Activated CD4-positive, alpha-beta T cell treated with anti-CD3 and anti-CD28 coated beads for 36 hours (primary cell): Measurements from ENCODE around the gene B4GALT5. TPM values are rescaled to one million over a fixed set of nuclear protein-coding genes. Genes with fewer than 3 reads are reported as not detected.
"Not testable (repeated sequence)": the region's sequence is repeated elsewhere in the genome, so short reads cannot be mapped to it uniquely, and the experiment has no call there.

ENCODE experiments used
- ATAC-seq: fragments of 200-7000 bp; cut with Tn5 transposase; one replicate; pipeline ENCODE4 v1.10.0; 2021; ENCODE audit warnings: mild to moderate bottlenecking, moderate library complexity
- CTCF ChIA-PET: fragments of 350-600 bp; sonication (Branson Sonifier 250); formaldehyde crosslinking; loops from one replicate; lab custom pipeline; 2021; ENCODE audit warnings: antibody characterized with exemption; lab: Charles Lee
- POLR2A ChIA-PET: fragments of 350-600 bp; sonication (Branson Sonifier 250); formaldehyde crosslinking; loops from one replicate; lab custom pipeline; 2021; ENCODE audit warnings: antibody characterized with exemption, inconsistent platforms; lab: Charles Lee
- DNase-seq: peaks from one replicate; pipeline ENCODE4 v3.0.0-alpha.2; 2020
- H3K27ac Mint-ChIP-seq: one replicate; pipeline ENCODE4 v1.8.0; 2021; ENCODE audit warnings: mixed read lengths
- H3K27me3 Mint-ChIP-seq: one replicate; pipeline ENCODE4 v1.8.0; 2021; ENCODE audit warnings: mixed read lengths
- H3K36me3 Mint-ChIP-seq: one replicate; pipeline ENCODE4 v1.8.0; 2021; ENCODE audit warnings: low read depth, mixed read lengths
- H3K4me1 Mint-ChIP-seq: one replicate; pipeline ENCODE4 v1.8.0; 2021; ENCODE audit warnings: mixed read lengths
- H3K4me3 Mint-ChIP-seq: one replicate; pipeline ENCODE4 v1.8.0; 2021; ENCODE audit warnings: mild to moderate bottlenecking, moderate library complexity, mixed read lengths
- H3K9me3 Mint-ChIP-seq: one replicate; pipeline ENCODE4 v1.8.0; 2021; ENCODE audit warnings: low read depth, mixed read lengths
- intact Hi-C, 2 experiments: fragments of 100-400 bp; cut with DNase I in 1 of 2; cut with micrococcal nuclease in 1 of 2; formaldehyde crosslinking; loops; one replicate each; pipeline versions ENCODE4 v1.14.2 to v1.15.1; 2022 to 2024; cut with DNase I, micrococcal nuclease
- total RNA-seq, 2 experiments: library from RNA; stranded (reverse); gene quantifications; one replicate each; pipeline ENCODE4 v1.2.3, GENCODE V29; 2021

The B4GALT5 gene
- total RNA-seq, 2 experiments from 2014 or later: 18.6 to 19.6 TPM

DNA sequence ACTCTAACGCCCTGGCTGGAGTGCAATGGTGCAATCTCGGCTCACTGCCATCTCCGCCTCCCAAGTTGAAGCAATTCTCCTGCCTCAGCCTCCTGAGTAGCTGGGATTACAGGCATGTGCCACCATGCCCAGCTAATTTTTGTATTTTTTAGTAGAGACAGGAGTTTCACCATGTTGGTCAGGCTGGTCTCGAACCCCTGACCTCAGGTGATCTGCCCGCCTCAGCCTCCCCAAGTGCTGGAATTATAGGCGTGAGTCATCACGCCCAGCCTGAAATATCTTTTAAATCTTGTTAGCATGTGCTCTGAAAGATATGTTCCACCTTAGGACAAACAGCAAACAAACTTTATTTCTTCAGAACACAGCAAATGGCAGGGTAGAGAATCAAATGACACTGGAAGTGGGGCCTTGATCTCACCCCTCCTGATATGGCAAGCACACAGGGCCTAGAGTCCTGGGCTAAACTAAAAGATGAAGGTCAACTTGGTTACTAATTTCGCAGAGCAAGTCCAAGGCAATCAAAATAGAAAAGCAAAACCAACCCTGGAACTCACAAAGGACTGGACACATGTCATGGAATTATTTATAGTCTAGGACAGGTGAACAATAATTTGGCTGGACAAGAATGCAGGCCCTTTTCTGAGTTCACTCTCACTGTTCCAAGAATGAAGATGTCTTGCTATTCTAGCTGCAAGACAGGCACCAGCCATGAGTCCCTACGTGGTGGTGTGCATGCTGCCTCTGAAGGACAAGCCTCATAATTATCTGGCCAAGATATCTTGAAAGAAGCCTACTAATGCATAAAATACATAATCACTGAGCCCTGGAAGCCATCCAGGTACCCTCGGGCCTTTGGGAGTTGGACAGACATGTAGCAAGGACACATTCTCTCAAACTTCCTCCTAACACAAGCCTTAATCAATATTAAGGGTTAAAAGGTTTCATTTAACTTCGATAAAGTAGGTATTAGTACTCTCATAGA is 35.6 kb downstream of the B4GALT5 start:
- intact Hi-C loops: loop anchor here in 1 of 2 experiments (2.0 kb wide), 2 partner anchors 21 to 135 kb away; partner anchors contain the start of gene SLC9A8
- H3K27me3 Mint-ChIP-seq: no peaks in the 10 kb centered on the region
- POLR2A ChIA-PET: interaction anchor here (1.0 kb wide), 1 partner anchor 87 kb away, joined by 4 read pairs; no protein-coding TSS in a partner anchor
- DNase-seq (no peak), ATAC-seq (no peak)
- H3K4me1 Mint-ChIP-seq: peaks cover 52% of the 10 kb centered on the region
- H3K4me3 Mint-ChIP-seq: no peak overlapping the region
- peak overlapping the region; percentile 76 for H3K27ac Mint-ChIP-seq
- CTCF ChIA-PET: interaction anchor here (0.9 to 1.2 kb wide), 2 partner anchors 16 to 84 kb away, joined by 3 to 7 read pairs; no protein-coding TSS in a partner anchor
- peaks cover 4% of the 10 kb centered on the region for H3K36me3 Mint-ChIP-seq
- H3K9me3 Mint-ChIP-seq: no peaks in the 10 kb centered on the region

GRCh38 chr20:49676581-49677291 is 36.9 kb downstream of the B4GALT5 start:
- H3K27me3 Mint-ChIP-seq: no peaks in the 10 kb centered on the region
- DNase-seq (peak; percentile 51), ATAC-seq (peak; percentile 66)
- ChIA-PET CTCF (interaction anchor here (1.0 to 1.1 kb wide), 2 partner anchors 9 to 39 kb away, joined by 3 to 4 read pairs; no protein-coding TSS in a partner anchor), POLR2A (no interaction called here)
- H3K9me3 Mint-ChIP-seq: no peaks in the 10 kb centered on the region
- no peak overlapping the region for H3K4me3 Mint-ChIP-seq
- intact Hi-C loops: loop anchor here in 1 of 2 experiments (2.0 kb wide), 1 partner anchor 136 kb away; the partner anchor contains the start of gene SLC9A8
- H3K27ac Mint-ChIP-seq: peak overlapping the region; percentile 27
- peaks cover 59% of the 10 kb centered on the region for H3K4me1 Mint-ChIP-seq
- peaks cover 4% of the 10 kb centered on the region for H3K36me3 Mint-ChIP-seq

GRCh38 chr20:49675368-49676151 is 38.1 kb downstream of the B4GALT5 start:
- ChIA-PET POLR2A (no interaction called here), CTCF (interaction anchor here (1.0 to 1.1 kb wide), 3 partner anchors 10 to 168 kb away, joined by 3 to 4 read pairs (median 3); no protein-coding TSS in a partner anchor)
- Mint-ChIP-seq H3K9me3 (no peaks in the 10 kb centered on the region), H3K27ac (peak overlapping the region; percentile 44), H3K4me1 (peaks cover 60% of the 10 kb centered on the region), H3K27me3 (no peaks in the 10 kb centered on the region), H3K36me3 (peaks cover 4% of the 10 kb centered on the region), H3K4me3 (no peak overlapping the region)
- ATAC-seq (no peak), DNase-seq (no peak)
- intact Hi-C loops: loop anchor here in 1 of 2 experiments (2.0 kb wide), 1 partner anchor 137 kb away; the partner anchor contains the start of gene SLC9A8

DNA sequence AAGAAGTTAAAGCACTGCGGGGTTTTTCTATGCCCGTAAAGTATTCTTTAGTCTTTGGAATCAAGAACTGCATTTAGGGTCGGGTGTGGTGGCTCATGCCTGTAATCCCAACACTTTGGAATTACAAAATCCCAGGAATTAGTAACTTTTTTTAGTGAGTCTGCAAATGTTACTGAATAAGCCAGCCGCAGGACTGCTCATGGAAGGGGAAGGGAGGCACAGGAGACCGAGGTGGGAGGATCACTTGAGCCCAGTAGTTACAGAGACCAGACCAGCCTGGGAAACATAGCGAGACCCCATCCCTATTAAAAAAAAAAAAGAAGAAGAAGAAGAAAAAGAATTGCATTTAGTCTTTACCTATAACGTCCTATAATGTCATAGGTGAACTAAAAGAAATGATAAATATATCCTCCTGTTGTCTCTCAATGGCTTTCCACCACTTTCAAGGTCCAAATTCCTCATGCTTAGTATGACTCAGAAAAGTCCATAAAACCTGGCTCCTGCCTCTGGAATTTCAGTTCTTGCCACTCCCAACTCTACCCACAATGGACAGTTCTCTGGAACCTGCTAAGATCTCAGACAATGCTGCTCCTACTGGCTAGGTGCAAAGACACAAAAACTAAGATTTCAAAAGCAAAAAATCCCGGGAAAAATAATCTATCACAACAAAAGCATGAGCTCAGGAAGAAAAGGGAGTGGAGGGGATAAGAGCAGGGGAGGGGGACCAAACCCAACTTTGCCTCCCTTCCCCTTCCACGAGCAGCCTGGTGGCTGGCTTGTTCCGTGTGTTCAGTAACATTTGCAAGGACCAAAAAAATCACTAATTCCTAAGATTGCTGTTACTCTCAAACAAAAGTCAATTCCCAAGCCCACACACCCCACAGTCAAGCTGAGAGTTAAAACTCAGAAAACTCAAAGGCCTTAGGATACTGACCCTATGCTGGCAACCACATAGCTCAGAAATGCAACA is 39.0 kb downstream of the B4GALT5 start:
- ChIA-PET POLR2A (no interaction called here), CTCF (interaction anchor here (1.0 kb wide), 1 partner anchor 169 kb away, joined by 3 read pairs; no protein-coding TSS in a partner anchor)
- DNase-seq: no peak
- Mint-ChIP-seq H3K4me1 (peaks cover 64% of the 10 kb centered on the region), H3K4me3 (no peak overlapping the region), H3K9me3 (no peaks in the 10 kb centered on the region), H3K27me3 (no peaks in the 10 kb centered on the region), H3K36me3 (peaks cover 4% of the 10 kb centered on the region), H3K27ac (no peak overlapping the region)
- no peak for ATAC-seq
- intact Hi-C loops: no loop called here

- H3K27ac Mint-ChIP-seq: no peak overlapping the region
- peaks cover 56% of the 10 kb centered on the region for H3K4me1 Mint-ChIP-seq
- no peaks in the 10 kb centered on the region for H3K27me3 Mint-ChIP-seq
- peaks cover 6% of the 10 kb centered on the region for H3K36me3 Mint-ChIP-seq
- no peaks in the 10 kb centered on the region for H3K9me3 Mint-ChIP-seq
- ChIA-PET POLR2A (interaction anchor here (0.6 kb wide), 1 partner anchor 247 kb away, joined by 3 read pairs; no protein-coding TSS in a partner anchor), CTCF (interaction anchor here (1.4 kb wide), 1 partner anchor 174 kb away, joined by 3 read pairs; no protein-coding TSS in a partner anchor)
- H3K4me3 Mint-ChIP-seq: no peak overlapping the region
- intact Hi-C loops: no loop called here
- DNase-seq (no peak), ATAC-seq (no peak)
Measured at GRCh38 chr20:49672096-49672664, 41.5 kb downstream of the B4GALT5 start.

GRCh38 chr20:49671433-49671832 is 42.2 kb downstream of the B4GALT5 start:
- POLR2A ChIA-PET: no interaction called here
- DNase-seq: no peak
- Mint-ChIP-seq H3K36me3 (peaks cover 2% of the 10 kb centered on the region), H3K9me3 (no peaks in the 10 kb centered on the region), H3K4me1 (peaks cover 48% of the 10 kb centered on the region), H3K27me3 (no peaks in the 10 kb centered on the region), H3K4me3 (no peak overlapping the region), H3K27ac (no peak overlapping the region)
- no peak for ATAC-seq
- intact Hi-C loops: no loop called here
- CTCF ChIA-PET: interaction anchor here (1.4 kb wide), 1 partner anchor 175 kb away, joined by 3 read pairs; no protein-coding TSS in a partner anchor

DNA sequence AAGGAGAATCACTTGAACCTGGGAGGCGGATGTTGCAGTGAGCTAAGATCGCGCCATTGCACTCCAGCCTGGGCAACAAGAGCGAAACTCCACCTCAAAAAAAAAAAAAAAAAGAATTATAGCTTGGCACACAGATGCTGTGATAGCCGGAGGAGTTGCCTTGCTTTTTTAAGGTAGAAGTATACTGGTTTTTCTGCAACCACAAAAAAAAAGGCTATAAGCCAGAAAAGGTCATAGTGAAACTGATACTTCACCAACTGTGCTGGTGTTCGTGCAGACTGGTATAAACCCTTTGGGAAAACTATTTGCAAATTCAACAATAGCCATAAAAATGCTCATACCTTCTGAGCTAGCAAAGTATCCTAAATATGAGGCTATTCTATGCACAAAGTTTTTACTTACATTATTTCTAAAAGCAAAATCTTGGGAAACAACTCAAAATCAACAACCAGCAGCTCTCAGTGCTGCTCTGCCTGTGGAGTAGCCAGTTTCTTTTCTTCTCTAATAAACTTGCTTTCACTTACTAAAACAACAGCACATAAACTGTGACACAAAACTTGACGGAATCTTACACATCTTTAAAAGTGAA is 44.0 kb downstream of the B4GALT5 start:
- Mint-ChIP-seq H3K9me3 (no peaks in the 10 kb centered on the region), H3K4me1 (peaks cover 40% of the 10 kb centered on the region), H3K36me3 (peaks cover 2% of the 10 kb centered on the region), H3K27ac (peak overlapping the region; percentile 44), H3K4me3 (peak overlapping the region; percentile 47), H3K27me3 (no peaks in the 10 kb centered on the region)
- peak; percentile 79 for ATAC-seq
- peak; percentile 16 for DNase-seq
- CTCF ChIA-PET: interaction anchor here (0.6 to 1.2 kb wide), 6 partner anchors 10 to 132 kb away, joined by 3 to 4 read pairs (median 4); partner anchors contain the start of gene B4GALT5
- intact Hi-C loops: loop anchor here (1.0 to 10.0 kb wide), 5 partner anchors 10 to 143 kb away; partner anchors contain the start of genes B4GALT5 (in 2 of the 2) and SLC9A8 (in 1 of the 2)
- POLR2A ChIA-PET: interaction anchor here (1.0 to 1.8 kb wide), 2 partner anchors 43 to 74 kb away, joined by 3 to 6 read pairs; no protein-coding TSS in a partner anchor

DNA sequence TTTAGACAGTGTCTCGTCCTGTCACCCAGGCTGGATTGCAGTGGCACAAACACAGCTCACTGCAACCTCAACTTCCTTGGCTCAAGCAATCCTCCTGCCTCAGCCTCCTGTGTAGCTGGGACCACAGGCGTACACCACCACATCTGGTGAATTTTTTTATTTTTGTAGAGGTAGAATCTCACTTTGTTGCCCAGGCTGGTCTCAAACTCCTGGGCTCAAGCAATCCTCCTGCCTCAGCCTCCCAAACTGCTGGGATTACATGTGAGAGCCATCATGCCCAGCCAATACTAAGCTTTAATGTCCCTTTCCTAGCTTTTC is 44.8 kb downstream of the B4GALT5 start:
- POLR2A ChIA-PET: interaction anchor here (0.7 to 1.8 kb wide), 3 partner anchors 17 to 238 kb away, joined by 3 to 6 read pairs (median 4); no protein-coding TSS in a partner anchor

More for the DNA sequence above, 44.8 kb downstream of the B4GALT5 start:
- not testable (repeated sequence) for H3K27me3 Mint-ChIP-seq, H3K9me3 Mint-ChIP-seq, H3K36me3 Mint-ChIP-seq, DNase-seq, ATAC-seq
- peaks cover 40% of the 10 kb centered on the region for H3K4me1 Mint-ChIP-seq
- intact Hi-C loops: loop anchor here (2.0 to 10.0 kb wide), 4 partner anchors 30 to 144 kb away; partner anchors contain the start of genes B4GALT5 (in 2 of the 2) and SLC9A8 (in 1 of the 2)
- CTCF ChIA-PET: interaction anchor here (1.1 to 1.2 kb wide), 2 partner anchors 133 to 177 kb away, joined by 4 to 6 read pairs; no protein-coding TSS in a partner anchor
- H3K27ac Mint-ChIP-seq: peak overlapping the region; percentile 72
- H3K4me3 Mint-ChIP-seq: peak overlapping the region; percentile 47
